Measurements from ENCODE around the gene TMEM240. TPM values are rescaled to one million over a fixed set of nuclear protein-coding genes. Genes with fewer than 3 reads are reported as not detected.

The TMEM240 gene
- total and polyA plus RNA-seq, 2 experiments from 2014 or later: 1.8 to 5.1 TPM

DNA sequence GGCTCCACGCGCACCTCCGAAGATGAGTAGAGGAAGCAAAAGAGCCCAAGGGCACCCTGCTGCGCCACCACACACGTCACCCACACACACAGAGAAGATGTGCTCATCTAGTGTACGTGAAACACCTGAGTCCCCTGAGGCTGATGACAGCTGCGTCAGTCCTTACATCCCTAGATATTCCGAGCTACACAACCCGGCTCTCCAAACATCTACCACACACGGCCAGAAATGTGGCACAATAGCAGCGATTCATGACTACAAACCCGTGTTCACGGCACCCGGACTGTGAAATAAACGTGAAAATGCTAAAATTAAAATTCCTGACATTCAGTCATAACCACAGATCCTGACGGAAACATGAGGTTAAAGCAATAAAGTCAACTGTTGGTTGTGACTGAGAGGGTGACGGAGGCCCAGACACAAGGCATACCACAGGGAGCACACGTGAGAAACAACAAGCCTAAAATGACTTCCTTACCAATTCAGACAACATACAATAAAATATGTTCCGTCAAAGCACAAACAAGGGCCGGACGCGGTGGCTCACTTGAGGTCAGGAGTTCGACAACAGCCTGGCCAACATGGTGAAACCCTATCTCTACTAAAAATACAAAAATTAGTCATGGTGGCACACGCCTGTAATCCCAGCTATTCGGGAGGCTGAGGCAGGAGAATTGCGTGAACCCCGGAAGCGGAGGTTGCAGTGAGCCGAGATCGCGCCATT lies 26.9 kb upstream of the TMEM240 start (continued):
- TF ChIP-seq, protein P1, sequence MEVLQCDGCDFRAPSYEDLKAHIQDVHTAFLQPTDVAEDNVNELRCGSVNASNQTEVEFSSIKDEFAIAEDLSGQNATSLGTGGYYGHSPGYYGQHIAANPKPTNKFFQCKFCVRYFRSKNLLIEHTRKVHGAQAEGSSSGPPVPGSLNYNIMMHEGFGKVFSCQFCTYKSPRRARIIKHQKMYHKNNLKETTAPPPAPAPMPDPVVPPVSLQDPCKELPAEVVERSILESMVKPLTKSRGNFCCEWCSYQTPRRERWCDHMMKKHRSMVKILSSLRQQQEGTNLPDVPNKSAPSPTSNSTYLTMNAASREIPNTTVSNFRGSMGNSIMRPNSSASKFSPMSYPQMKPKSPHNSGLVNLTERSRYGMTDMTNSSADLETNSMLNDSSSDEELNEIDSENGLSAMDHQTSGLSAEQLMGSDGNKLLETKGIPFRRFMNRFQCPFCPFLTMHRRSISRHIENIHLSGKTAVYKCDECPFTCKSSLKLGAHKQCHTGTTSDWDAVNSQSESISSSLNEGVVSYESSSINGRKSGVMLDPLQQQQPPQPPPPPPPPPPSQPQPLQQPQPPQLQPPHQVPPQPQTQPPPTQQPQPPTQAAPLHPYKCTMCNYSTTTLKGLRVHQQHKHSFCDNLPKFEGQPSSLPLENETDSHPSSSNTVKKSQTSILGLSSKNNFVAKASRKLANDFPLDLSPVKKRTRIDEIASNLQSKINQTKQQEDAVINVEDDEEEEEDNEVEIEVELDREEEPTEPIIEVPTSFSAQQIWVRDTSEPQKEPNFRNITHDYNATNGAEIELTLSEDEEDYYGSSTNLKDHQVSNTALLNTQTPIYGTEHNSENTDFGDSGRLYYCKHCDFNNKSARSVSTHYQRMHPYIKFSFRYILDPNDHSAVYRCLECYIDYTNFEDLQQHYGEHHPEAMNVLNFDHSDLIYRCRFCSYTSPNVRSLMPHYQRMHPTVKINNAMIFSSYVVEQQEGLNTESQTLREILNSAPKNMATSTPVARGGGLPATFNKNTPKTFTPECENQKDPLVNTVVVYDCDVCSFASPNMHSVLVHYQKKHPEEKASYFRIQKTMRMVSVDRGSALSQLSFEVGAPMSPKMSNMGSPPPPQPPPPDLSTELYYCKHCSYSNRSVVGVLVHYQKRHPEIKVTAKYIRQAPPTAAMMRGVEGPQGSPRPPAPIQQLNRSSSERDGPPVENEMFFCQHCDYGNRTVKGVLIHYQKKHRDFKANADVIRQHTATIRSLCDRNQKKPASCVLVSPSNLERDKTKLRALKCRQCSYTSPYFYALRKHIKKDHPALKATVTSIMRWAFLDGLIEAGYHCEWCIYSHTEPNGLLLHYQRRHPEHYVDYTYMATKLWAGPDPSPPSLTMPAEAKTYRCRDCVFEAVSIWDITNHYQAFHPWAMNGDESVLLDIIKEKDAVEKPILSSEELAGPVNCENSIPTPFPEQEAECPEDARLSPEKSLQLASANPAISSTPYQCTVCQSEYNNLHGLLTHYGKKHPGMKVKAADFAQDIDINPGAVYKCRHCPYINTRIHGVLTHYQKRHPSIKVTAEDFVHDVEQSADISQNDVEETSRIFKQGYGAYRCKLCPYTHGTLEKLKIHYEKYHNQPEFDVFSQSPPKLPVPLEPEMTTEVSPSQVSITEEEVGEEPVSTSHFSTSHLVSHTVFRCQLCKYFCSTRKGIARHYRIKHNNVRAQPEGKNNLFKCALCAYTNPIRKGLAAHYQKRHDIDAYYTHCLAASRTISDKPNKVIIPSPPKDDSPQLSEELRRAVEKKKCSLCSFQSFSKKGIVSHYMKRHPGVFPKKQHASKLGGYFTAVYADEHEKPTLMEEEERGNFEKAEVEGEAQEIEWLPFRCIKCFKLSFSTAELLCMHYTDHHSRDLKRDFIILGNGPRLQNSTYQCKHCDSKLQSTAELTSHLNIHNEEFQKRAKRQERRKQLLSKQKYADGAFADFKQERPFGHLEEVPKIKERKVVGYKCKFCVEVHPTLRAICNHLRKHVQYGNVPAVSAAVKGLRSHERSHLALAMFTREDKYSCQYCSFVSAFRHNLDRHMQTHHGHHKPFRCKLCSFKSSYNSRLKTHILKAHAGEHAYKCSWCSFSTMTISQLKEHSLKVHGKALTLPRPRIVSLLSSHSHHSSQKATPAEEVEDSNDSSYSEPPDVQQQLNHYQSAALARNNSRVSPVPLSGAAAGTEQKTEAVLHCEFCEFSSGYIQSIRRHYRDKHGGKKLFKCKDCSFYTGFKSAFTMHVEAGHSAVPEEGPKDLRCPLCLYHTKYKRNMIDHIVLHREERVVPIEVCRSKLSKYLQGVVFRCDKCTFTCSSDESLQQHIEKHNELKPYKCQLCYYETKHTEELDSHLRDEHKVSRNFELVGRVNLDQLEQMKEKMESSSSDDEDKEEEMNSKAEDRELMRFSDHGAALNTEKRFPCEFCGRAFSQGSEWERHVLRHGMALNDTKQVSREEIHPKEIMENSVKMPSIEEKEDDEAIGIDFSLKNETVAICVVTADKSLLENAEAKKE (CRISPR knock-in tag; IDR thresholded peaks at IDR 0.05): no peak
- no peak for TF ChIP-seq ZNF331 (CRISPR knock-in tag; IDR thresholded peaks at IDR 0.05; ENCODE audit: low read depth)
- TF ChIP-seq EZH2phosphoT487 (IDR thresholded peaks at IDR 0.05; ENCODE audit: unreplicated experiment): no peak
- TF ChIP-seq, protein P2, sequence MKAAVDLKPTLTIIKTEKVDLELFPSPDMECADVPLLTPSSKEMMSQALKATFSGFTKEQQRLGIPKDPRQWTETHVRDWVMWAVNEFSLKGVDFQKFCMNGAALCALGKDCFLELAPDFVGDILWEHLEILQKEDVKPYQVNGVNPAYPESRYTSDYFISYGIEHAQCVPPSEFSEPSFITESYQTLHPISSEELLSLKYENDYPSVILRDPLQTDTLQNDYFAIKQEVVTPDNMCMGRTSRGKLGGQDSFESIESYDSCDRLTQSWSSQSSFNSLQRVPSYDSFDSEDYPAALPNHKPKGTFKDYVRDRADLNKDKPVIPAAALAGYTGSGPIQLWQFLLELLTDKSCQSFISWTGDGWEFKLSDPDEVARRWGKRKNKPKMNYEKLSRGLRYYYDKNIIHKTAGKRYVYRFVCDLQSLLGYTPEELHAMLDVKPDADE (IDR thresholded peaks at IDR 0.05): no peak
- TF ChIP-seq, protein P3, sequence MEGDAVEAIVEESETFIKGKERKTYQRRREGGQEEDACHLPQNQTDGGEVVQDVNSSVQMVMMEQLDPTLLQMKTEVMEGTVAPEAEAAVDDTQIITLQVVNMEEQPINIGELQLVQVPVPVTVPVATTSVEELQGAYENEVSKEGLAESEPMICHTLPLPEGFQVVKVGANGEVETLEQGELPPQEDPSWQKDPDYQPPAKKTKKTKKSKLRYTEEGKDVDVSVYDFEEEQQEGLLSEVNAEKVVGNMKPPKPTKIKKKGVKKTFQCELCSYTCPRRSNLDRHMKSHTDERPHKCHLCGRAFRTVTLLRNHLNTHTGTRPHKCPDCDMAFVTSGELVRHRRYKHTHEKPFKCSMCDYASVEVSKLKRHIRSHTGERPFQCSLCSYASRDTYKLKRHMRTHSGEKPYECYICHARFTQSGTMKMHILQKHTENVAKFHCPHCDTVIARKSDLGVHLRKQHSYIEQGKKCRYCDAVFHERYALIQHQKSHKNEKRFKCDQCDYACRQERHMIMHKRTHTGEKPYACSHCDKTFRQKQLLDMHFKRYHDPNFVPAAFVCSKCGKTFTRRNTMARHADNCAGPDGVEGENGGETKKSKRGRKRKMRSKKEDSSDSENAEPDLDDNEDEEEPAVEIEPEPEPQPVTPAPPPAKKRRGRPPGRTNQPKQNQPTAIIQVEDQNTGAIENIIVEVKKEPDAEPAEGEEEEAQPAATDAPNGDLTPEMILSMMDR (conservative IDR thresholded peaks at IDR 0.05; ENCODE audit: low read depth in 2 of 2): no peak
- TF ChIP-seq POLR2AphosphoS5 (IDR thresholded peaks at IDR 0.05; ENCODE audit: low read depth): no peak
- TF ChIP-seq, protein P4, sequence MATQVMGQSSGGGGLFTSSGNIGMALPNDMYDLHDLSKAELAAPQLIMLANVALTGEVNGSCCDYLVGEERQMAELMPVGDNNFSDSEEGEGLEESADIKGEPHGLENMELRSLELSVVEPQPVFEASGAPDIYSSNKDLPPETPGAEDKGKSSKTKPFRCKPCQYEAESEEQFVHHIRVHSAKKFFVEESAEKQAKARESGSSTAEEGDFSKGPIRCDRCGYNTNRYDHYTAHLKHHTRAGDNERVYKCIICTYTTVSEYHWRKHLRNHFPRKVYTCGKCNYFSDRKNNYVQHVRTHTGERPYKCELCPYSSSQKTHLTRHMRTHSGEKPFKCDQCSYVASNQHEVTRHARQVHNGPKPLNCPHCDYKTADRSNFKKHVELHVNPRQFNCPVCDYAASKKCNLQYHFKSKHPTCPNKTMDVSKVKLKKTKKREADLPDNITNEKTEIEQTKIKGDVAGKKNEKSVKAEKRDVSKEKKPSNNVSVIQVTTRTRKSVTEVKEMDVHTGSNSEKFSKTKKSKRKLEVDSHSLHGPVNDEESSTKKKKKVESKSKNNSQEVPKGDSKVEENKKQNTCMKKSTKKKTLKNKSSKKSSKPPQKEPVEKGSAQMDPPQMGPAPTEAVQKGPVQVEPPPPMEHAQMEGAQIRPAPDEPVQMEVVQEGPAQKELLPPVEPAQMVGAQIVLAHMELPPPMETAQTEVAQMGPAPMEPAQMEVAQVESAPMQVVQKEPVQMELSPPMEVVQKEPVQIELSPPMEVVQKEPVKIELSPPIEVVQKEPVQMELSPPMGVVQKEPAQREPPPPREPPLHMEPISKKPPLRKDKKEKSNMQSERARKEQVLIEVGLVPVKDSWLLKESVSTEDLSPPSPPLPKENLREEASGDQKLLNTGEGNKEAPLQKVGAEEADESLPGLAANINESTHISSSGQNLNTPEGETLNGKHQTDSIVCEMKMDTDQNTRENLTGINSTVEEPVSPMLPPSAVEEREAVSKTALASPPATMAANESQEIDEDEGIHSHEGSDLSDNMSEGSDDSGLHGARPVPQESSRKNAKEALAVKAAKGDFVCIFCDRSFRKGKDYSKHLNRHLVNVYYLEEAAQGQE (IDR thresholded peaks at IDR 0.05; ENCODE audit: unreplicated experiment): no peak
